Transverse colon (tissue), 4 donors: ENCODE results near the gene GTF2A1L. TPM values are rescaled to one million over a fixed set of nuclear protein-coding genes. Genes with fewer than 3 reads are reported as not detected.

ENCODE experiments used
- DNase-seq: peaks from one replicate; pipeline ENCODE4 v3.0.0-alpha.2; 2019
- H3K27ac ChIP-seq, 4 donors: fragments of 200-600 bp; sonication (generic); 2 replicates each; pipeline ENCODE4 v1.5.1; 2016 to 2018; ENCODE audit warnings: inconsistent platforms in 4 of 4
- H3K27me3 ChIP-seq: fragments of 200-600 bp; sonication (generic); 2 replicates; pipeline ENCODE4 v1.5.1; 2017; ENCODE audit warnings: inconsistent platforms
- H3K36me3 ChIP-seq, 4 donors: fragments of 200-600 bp; sonication (generic); 2 replicates each; pipeline ENCODE4 v1.5.1; 2017 to 2019; ENCODE audit warnings: inconsistent platforms in 4 of 4
- H3K4me1 ChIP-seq, 4 donors: fragments of 200-600 bp; sonication (generic); 2 replicates each; pipeline ENCODE4 v1.5.1; 2017 to 2020; ENCODE audit warnings: inconsistent platforms in 4 of 4
- H3K4me3 ChIP-seq, 4 donors: fragments of 200-600 bp; sonication (generic); 1 replicate in 1 of 4; 2 replicates in 3 of 4; pipeline versions ENCODE4 v1.5.1 to v1.6.1; 2017 to 2019; ENCODE audit warnings: inconsistent platforms in 4 of 4
- H3K9me3 ChIP-seq, 2 donors: fragments of 200-600 bp; sonication (generic); 2 replicates each; pipeline ENCODE4 v1.5.1; 2017 to 2019; ENCODE audit warnings: inconsistent platforms in 2 of 2
- EP300 ChIP-seq: sonication (generic); formaldehyde crosslinking; IDR thresholded peaks from one replicate; pipeline ENCODE4 v1.6.1; 2017; ENCODE audit warnings: antibody characterized with exemption, low read depth
- POLR2A ChIP-seq: fragments of 450-650 bp; IDR thresholded peaks from one replicate; pipeline ENCODE4 v1.6.1; 2016; ENCODE audit warnings: antibody characterized with exemption, mild to moderate bottlenecking, moderate library complexity
- POLR2AphosphoS5 ChIP-seq, 3 donors: sonication (generic); formaldehyde crosslinking; IDR thresholded peaks; one replicate each; pipeline ENCODE4 v1.6.1; 2016; ENCODE audit warnings: antibody characterized with exemption in 3 of 3
- WGBS, 2 donors: methylation state at CpG; one replicate each; pipeline ENCODE4 v1.1.5; 2018; ENCODE audit warnings: low coverage in 1 of 2; 5-methylcytosine and 5-hydroxymethylcytosine counted together
- in situ Hi-C, 4 donors: fragments of 200-750 bp; cut with MboI; loops; one replicate each; pipeline versions ENCODE4 v1.15.0 to v1.15.1; 2017; ENCODE audit warnings: low sequenced_read_pairs in 3 of 4, low pct_ligation_motif_present in 1 of 4, low pct_unique_long_range_greater_than_20kb in 1 of 4
- intact Hi-C: fragments of 100-400 bp; cut with DNase I; formaldehyde crosslinking; loops from one replicate; pipeline ENCODE4 v1.15.1; 2023; ENCODE audit warnings: low total_unique reads
- total RNA-seq, 4 donors: library from RNA; depleted of rRNA; stranded (reverse); fragments of >200 nt; gene quantifications; one replicate each; pipeline ENCODE4 v1.1.0, GENCODE V29; 2016
- TF ChIP-seq, protein P1 (sequence below), 5 experiments: fragments of 200-600 bp in 3 of 5; fragments of 450-650 bp in 2 of 5; sonication (generic) in 3 of 5; IDR thresholded peaks; 1 replicate in 2 of 5; 2 replicates in 3 of 5; pipeline ENCODE4 v1.5.1; 2016 to 2017; ENCODE audit warnings: antibody characterized with exemption in 5 of 5, inconsistent platforms in 3 of 5, mild to moderate bottlenecking in 2 of 5, moderate library complexity in 1 of 5

Gene GTF2A1L
- total RNA-seq, 4 donors from 2014 or later, result 1.6 to 15.2 (median 9.2) TPM; not detected in 1

- H3K27ac ChIP-seq, result no peak overlapping the region
- no peaks in the 10 kb centered on the region for H3K36me3 ChIP-seq
- H3K4me3 ChIP-seq, result no peak overlapping the region
- TF ChIP-seq, protein P1, sequence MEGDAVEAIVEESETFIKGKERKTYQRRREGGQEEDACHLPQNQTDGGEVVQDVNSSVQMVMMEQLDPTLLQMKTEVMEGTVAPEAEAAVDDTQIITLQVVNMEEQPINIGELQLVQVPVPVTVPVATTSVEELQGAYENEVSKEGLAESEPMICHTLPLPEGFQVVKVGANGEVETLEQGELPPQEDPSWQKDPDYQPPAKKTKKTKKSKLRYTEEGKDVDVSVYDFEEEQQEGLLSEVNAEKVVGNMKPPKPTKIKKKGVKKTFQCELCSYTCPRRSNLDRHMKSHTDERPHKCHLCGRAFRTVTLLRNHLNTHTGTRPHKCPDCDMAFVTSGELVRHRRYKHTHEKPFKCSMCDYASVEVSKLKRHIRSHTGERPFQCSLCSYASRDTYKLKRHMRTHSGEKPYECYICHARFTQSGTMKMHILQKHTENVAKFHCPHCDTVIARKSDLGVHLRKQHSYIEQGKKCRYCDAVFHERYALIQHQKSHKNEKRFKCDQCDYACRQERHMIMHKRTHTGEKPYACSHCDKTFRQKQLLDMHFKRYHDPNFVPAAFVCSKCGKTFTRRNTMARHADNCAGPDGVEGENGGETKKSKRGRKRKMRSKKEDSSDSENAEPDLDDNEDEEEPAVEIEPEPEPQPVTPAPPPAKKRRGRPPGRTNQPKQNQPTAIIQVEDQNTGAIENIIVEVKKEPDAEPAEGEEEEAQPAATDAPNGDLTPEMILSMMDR (IDR thresholded peaks at IDR 0.05), result no peak
- TF ChIP-seq POLR2AphosphoS5 (IDR thresholded peaks at IDR 0.05), result no peak
- TF ChIP-seq POLR2A, result no peak
- no peak for TF ChIP-seq EP300
- intact Hi-C loops (no loop called here), in situ Hi-C loops (no loop called here)
- WGBS, 2 donors, result 69 to 79% methylated on average over 2 of the region's 2 CpGs
- DNase-seq, result no peak
- H3K27me3 ChIP-seq, result peaks cover 9% of the 10 kb centered on the region
- no peaks in the 10 kb centered on the region for H3K9me3 ChIP-seq
- no peaks in the 10 kb centered on the region for H3K4me1 ChIP-seq
Measured at GRCh38 chr2:48724278-48724677, 106.6 kb downstream of the GTF2A1L start.

- intact Hi-C loops (no loop called here), in situ Hi-C loops (no loop called here)
- DNase-seq, result no peak
- Histone ChIP-seq H3K27me3 (no peaks in the 10 kb centered on the region), H3K27ac (no peak overlapping the region), H3K36me3 (no peaks in the 10 kb centered on the region), H3K4me1 (no peaks in the 10 kb centered on the region), H3K9me3 (no peaks in the 10 kb centered on the region), H3K4me3 (no peak overlapping the region)
- TF ChIP-seq POLR2AphosphoS5 (IDR thresholded peaks at IDR 0.05) (no peak), EP300 (no peak), POLR2A (no peak)
- TF ChIP-seq, protein P1 (IDR thresholded peaks at IDR 0.05), result no peak
- WGBS, 2 donors, result 62 to 67% methylated on average over 3 to 7 of the region's 7 CpGs
Measured at GRCh38 chr2:48725696-48726494, 108.2 kb downstream of the GTF2A1L start.

- in situ Hi-C loops, result no loop called here
- WGBS, 2 donors, result 58 to 86% methylated on average over 1 to 2 of the region's 2 CpGs
- intact Hi-C loops, result no loop called here
Measured at GRCh38 chr2:48727560-48727959, 109.9 kb downstream of the GTF2A1L start.

GRCh38 chr2:48728295-48728694 lies 110.6 kb downstream of the GTF2A1L start:
- Histone ChIP-seq H3K36me3 (no peaks in the 10 kb centered on the region), H3K27ac (no peak overlapping the region), H3K9me3 (no peaks in the 10 kb centered on the region), H3K27me3 (no peaks in the 10 kb centered on the region), H3K4me3 (no peak overlapping the region), H3K4me1 (peaks cover 0 to 5% (median 3%) of the 10 kb centered on the region in 4 donors)
- intact Hi-C loops, result no loop called here
- TF ChIP-seq, protein P1 (IDR thresholded peaks at IDR 0.05), result no peak
- TF ChIP-seq POLR2AphosphoS5 (IDR thresholded peaks at IDR 0.05) (no peak), EP300 (no peak), POLR2A (no peak)
- DNase-seq, result no peak
- WGBS, 2 donors, result 89 to 100% methylated on average over 2 of the region's 2 CpGs
- in situ Hi-C loops, result no loop called here

More at GRCh38 chr2:48727560-48727959, 109.9 kb downstream of the GTF2A1L start:
- DNase-seq, result no peak
- H3K9me3 ChIP-seq, result no peaks in the 10 kb centered on the region
- H3K36me3 ChIP-seq, result no peaks in the 10 kb centered on the region
- TF ChIP-seq EP300, result no peak
- TF ChIP-seq POLR2AphosphoS5 (IDR thresholded peaks at IDR 0.05), result no peak
- TF ChIP-seq, protein P1 (IDR thresholded peaks at IDR 0.05), result no peak
- TF ChIP-seq POLR2A, result no peak
- no peaks in the 10 kb centered on the region for H3K27me3 ChIP-seq
- H3K4me1 ChIP-seq, result no peaks in the 10 kb centered on the region
- H3K27ac ChIP-seq, result no peak overlapping the region
- H3K4me3 ChIP-seq, result no peak overlapping the region
